GM12801 (cell line): ENCODE measurements around the gene AIRE.

Source experiments
- CTCF ChIP-seq: IDR thresholded peaks from one replicate; pipeline ENCODE4 v1.5.1; 2011; ENCODE audit warnings: control low read depth; ENCODE audit not compliant: insufficient read length; ENCODE audit errors: extremely low read depth

Gene AIRE

GRCh38 chr21:44282370-44282769 lies 3.3 kb upstream of the AIRE start:
- TF ChIP-seq CTCF, result no peak

- no peak for TF ChIP-seq CTCF
Observed at GRCh38 chr21:44283948-44284347, 1.7 kb upstream of the AIRE start.

DNA sequence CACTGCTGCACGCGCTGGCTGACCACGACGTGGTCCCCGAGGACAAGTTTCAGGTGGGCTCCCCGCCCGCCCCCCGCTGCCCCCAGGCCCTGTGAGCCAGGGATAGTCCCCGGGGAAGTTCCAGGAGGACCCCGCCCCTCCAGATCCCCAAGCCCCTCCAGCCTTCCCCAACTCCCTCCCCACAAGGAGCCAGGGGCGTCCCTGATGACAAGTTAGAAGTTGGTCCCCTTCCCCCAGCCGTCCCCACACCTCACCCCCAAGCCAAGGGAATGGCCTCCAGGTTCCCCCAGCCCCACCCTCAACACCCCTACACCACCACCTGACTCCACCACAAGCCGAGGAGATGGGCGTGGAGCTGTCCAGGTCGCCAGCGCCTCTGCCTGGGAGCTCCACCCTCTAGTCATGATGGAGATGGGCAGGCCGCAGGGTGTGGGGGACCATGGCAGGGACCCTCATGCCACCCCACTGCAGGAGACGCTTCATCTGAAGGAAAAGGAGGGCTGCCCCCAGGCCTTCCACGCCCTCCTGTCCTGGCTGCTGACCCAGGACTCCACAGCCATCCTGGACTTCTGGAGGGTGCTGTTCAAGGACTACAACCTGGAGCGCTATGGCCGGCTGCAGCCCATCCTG lies 525 bp downstream of the AIRE start:
- no peak for TF ChIP-seq CTCF

- TF ChIP-seq CTCF, result no peak
Observed at GRCh38 chr21:44286716-44287632, 1.3 kb downstream of the AIRE start.

GRCh38 chr21:44288251-44289110 lies 2.8 kb downstream of the AIRE start:
- no peak for TF ChIP-seq CTCF

DNA sequence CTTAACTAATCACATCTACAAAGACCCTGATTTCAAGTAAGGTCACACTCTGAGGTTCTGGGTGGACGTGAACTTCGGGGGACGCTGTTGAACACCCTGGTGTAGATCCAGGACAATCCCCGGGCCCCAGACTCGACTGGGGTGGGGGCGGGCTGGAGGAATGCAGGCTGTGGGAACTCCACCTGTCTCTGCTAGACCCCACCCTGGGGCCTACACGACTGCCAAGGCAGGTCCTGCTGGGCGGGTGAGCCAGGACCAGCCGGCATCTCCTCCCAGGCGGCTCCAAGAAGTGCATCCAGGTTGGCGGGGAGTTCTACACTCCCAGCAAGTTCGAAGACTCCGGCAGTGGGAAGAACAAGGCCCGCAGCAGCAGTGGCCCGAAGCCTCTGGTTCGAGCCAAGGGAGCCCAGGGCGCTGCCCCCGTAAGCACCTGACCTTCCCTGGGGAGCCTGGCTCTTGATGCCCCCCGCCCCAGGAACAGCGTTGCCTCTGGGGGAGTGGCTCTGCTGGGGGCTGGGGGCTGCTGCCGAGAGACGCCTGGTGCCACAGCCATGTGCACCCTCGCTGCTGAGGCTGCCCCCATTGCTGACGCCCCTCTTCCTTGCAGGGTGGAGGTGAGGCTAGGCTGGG lies 3.8 kb downstream of the AIRE start:
- TF ChIP-seq CTCF, result no peak
